GF-D8 (cell line): ENCODE data around the gene SNAI3.

Experiments used
- DNase-seq: peaks from one replicate; lab custom pipeline; 2025; lab: John Stamatoyannopoulos, UW

SNAI3 gene

GRCh38 chr16:88721236-88721635, 34.9 kb upstream of the SNAI3 start:
- no peak for DNase-seq

- no peak for DNase-seq
Observed at GRCh38 chr16:88720396-88720970, 34.2 kb upstream of the SNAI3 start.

- no peak for DNase-seq
Observed at GRCh38 chr16:88719933-88720296, 33.6 kb upstream of the SNAI3 start.

- DNase-seq, result no peak
Observed at GRCh38 chr16:88719267-88719932, 33.1 kb upstream of the SNAI3 start.

GRCh38 chr16:88718178-88718577, 31.9 kb upstream of the SNAI3 start:
- no peak for DNase-seq

- DNase-seq, result no peak
Observed at GRCh38 chr16:88716601-88717001, 30.3 kb upstream of the SNAI3 start.

- DNase-seq, result no peak
Observed at GRCh38 chr16:88716201-88716600, 29.9 kb upstream of the SNAI3 start.

GRCh38 chr16:88715312-88716190, 29.2 kb upstream of the SNAI3 start:
- no peak for DNase-seq

GRCh38 chr16:88714420-88715302, 28.4 kb upstream of the SNAI3 start:
- DNase-seq, result no peak

- DNase-seq, result no peak
Observed at GRCh38 chr16:88713568-88714419, 27.5 kb upstream of the SNAI3 start.

- DNase-seq, result no peak
Observed at GRCh38 chr16:88713054-88713453, 26.7 kb upstream of the SNAI3 start.

GRCh38 chr16:88712362-88712979, 26.2 kb upstream of the SNAI3 start:
- DNase-seq, result no peak

GRCh38 chr16:88711750-88712340, 25.5 kb upstream of the SNAI3 start:
- DNase-seq, result no peak

- no peak for DNase-seq
Observed at GRCh38 chr16:88710556-88710955, 24.2 kb upstream of the SNAI3 start.

- DNase-seq, result no peak
Observed at GRCh38 chr16:88706965-88707826, 20.9 kb upstream of the SNAI3 start.

- DNase-seq, result peak; percentile 41
Observed at GRCh38 chr16:88706229-88706964, 20.1 kb upstream of the SNAI3 start, which contains the start of the genes CTU2 and RNF166. Gene CTU2, plus strand, starts transcription at chr16:88706503. Its CDS starts 28 bp downstream, at chr16:88706531. Gene RNF166, minus strand, starts transcription at chr16:88706408. Its CDS starts 83 bp downstream, at chr16:88706325.

GRCh38 chr16:88705801-88706228, 19.5 kb upstream of the SNAI3 start:
- DNase-seq, result no peak

GRCh38 chr16:88705076-88705684, 18.9 kb upstream of the SNAI3 start:
- DNase-seq, result peak; percentile 4
